ENCODE measurements around the gene SLC6A20. TPM values are rescaled to one million over a fixed set of nuclear protein-coding genes. Genes with fewer than 3 reads are reported as not detected.

Gene SLC6A20
- total RNA-seq, 1 experiment from 2014 or later: 0.09 TPM

DNA sequence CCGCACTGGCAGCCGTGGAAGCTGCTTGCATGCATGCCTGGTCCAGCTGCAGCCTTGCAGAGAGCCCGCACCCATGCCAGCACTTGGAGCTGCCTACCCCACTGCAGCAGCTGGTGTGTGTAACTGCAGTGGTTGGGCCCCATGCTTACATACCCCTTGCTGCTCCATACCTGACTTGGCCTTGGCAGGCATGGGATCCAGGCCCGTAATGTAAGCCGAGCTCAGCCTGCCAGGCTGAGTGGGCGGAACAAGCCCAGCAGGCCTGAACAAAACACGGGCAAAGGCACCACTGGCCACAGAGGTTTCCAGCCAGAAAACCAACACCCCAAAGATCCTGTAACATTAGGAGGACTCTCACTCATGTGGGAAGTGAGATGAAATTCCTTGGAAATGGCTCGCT, 48.3 kb downstream of the SLC6A20 start:
- DNase-seq: no peak
- H4K91ac ChIP-seq (ENCODE audit: insufficient read length, low read depth, low read length): no peak overlapping the region
- H3K56ac ChIP-seq (ENCODE audit: insufficient read length, low read depth, low read length): no peak overlapping the region
- peak overlapping the region in 2 of 3 experiments; percentile 71 to 92; a peak in 1 of 7 replicates for H3K27ac Mint-ChIP-seq
- no peak overlapping the region for H3K9ac ChIP-seq (ENCODE audit: extremely low read depth, insufficient read length, low read length)
- no peak overlapping the region for H2BK20ac ChIP-seq (ENCODE audit: low read depth, low read length, poor library complexity, severe bottlenecking)
- H3K9me3 Mint-ChIP-seq: no peaks in the 10 kb centered on the region
- H3K4me1 ChIP-seq (ENCODE audit: insufficient read depth, low read length): no peaks in the 10 kb centered on the region
- H3K23me2 ChIP-seq (ENCODE audit: insufficient read length, low read depth, low read length, poor library complexity, severe bottlenecking): no peaks in the 10 kb centered on the region
- no peak overlapping the region for H4K5ac ChIP-seq (ENCODE audit: insufficient read length, low read depth, low read length)
- H2BK15ac ChIP-seq (ENCODE audit: low read depth, low read length): no peak overlapping the region
- no peaks in the 10 kb centered on the region; the same call in 1 of the 2 replicates for H3K27me3 Mint-ChIP-seq (ENCODE audit: low read depth)
- no peaks in the 10 kb centered on the region for H4K20me1 ChIP-seq (ENCODE audit: control insufficient read depth, insufficient read depth, insufficient read length)
- no CpG with 5 or more reads among the region's 8 CpGs for WGBS (ENCODE audit: extremely low coverage, insufficient read length, low lambda C conversion rate)
- H3K4me1 Mint-ChIP-seq: peaks cover 18 to 20% of the 10 kb centered on the region in 2 experiments
- no peak overlapping the region for H2BK120ac ChIP-seq (ENCODE audit: low read depth, low read length, poor library complexity, severe bottlenecking)
- H3K4me2 ChIP-seq (ENCODE audit: insufficient read depth, insufficient read length, low read length): no peak overlapping the region
- H3K4ac ChIP-seq (ENCODE audit: low read depth, low read length): no peak overlapping the region
- H3K23ac ChIP-seq (ENCODE audit: insufficient read length, low read depth, low read length): no peak overlapping the region
- H2AFZ ChIP-seq (ENCODE audit: low read length): no peak overlapping the region
- TF ChIP-seq, protein P1, sequence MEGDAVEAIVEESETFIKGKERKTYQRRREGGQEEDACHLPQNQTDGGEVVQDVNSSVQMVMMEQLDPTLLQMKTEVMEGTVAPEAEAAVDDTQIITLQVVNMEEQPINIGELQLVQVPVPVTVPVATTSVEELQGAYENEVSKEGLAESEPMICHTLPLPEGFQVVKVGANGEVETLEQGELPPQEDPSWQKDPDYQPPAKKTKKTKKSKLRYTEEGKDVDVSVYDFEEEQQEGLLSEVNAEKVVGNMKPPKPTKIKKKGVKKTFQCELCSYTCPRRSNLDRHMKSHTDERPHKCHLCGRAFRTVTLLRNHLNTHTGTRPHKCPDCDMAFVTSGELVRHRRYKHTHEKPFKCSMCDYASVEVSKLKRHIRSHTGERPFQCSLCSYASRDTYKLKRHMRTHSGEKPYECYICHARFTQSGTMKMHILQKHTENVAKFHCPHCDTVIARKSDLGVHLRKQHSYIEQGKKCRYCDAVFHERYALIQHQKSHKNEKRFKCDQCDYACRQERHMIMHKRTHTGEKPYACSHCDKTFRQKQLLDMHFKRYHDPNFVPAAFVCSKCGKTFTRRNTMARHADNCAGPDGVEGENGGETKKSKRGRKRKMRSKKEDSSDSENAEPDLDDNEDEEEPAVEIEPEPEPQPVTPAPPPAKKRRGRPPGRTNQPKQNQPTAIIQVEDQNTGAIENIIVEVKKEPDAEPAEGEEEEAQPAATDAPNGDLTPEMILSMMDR (conservative IDR thresholded peaks at IDR 0.05): no peak
- no peak overlapping the region for H2BK12ac ChIP-seq (ENCODE audit: insufficient read length, low read depth, low read length)
- H3K79me2 ChIP-seq (ENCODE audit: insufficient read depth, low read length): no peaks in the 10 kb centered on the region
- H4K8ac ChIP-seq (replicated peaks; ENCODE audit: insufficient read length, low read depth, low read length): no peak overlapping the region
- no peak overlapping the region for H3K14ac ChIP-seq (ENCODE audit: insufficient read depth, low read length)
- peaks cover 10 to 38% (median 35%) of the 10 kb centered on the region in 3 experiments for H3K36me3 Mint-ChIP-seq (ENCODE audit: insufficient read depth in 1 of 3, low read depth in 3 of 3)
- no peak overlapping the region for H3K27ac ChIP-seq (ENCODE audit: insufficient read length, low read depth, low read length)
- H3K4me3 Mint-ChIP-seq: no peak overlapping the region
- no peaks in the 10 kb centered on the region for H3K79me1 ChIP-seq (ENCODE audit: insufficient read depth, low read depth, low read length, poor library complexity, severe bottlenecking)
- H3K9me3 ChIP-seq (ENCODE audit: control insufficient read depth, low read depth, low read length): no peaks in the 10 kb centered on the region
- no peak overlapping the region for H3K18ac ChIP-seq (ENCODE audit: insufficient read length, low read depth, low read length)
- H3T11ph ChIP-seq (ENCODE audit: low read length): no peak overlapping the region
- no peak overlapping the region for H2BK5ac ChIP-seq (ENCODE audit: insufficient read length, low read length)
- no peaks in the 10 kb centered on the region for H3K27me3 ChIP-seq (ENCODE audit: insufficient read depth, low read length)
- no peak overlapping the region for H2AK5ac ChIP-seq (ENCODE audit: insufficient read length, low read length)
